K562 (cell line): Measurements from ENCODE around the gene LRRC8E. TPM values are rescaled to one million over a fixed set of nuclear protein-coding genes. Genes with fewer than 3 reads are reported as not detected.

Experiments
- BRF2 ChIP-seq: IDR thresholded peaks from 3 replicates; pipeline ENCODE4 v1.6.1; 2011; ENCODE audit warnings: borderline replicate concordance, mild to moderate bottlenecking; ENCODE audit not compliant: insufficient read length, insufficient read depth
- CBX5 ChIP-seq: IDR thresholded peaks from 2 replicates; pipeline ENCODE4 v1.6.1; 2014; ENCODE audit warnings: low read depth, borderline replicate concordance
- HOXB6 ChIP-seq: fragments of 250-450 bp; sonication (Bioruptor Pico); IDR thresholded peaks from 2 replicates; pipeline ENCODE4 v1.5.1; 2022; ENCODE audit warnings: mild to moderate bottlenecking, borderline replicate concordance
- NUFIP1 ChIP-seq: fragments of 450-650 bp; IDR thresholded peaks from 2 replicates; pipeline ENCODE4 v1.6.1; 2018; ENCODE audit not compliant: partially characterized antibody
- POLR2H ChIP-seq: IDR thresholded peaks from 2 replicates; pipeline ENCODE4 v1.6.1; 2016; ENCODE audit warnings: missing genetic modification characterization, low read depth, mild to moderate bottlenecking, control low read depth, missing compliant biosample characterization, moderate library complexity
- PTBP1 ChIP-seq: fragments of 200-400 bp; formaldehyde crosslinking; IDR thresholded peaks from 2 replicates; pipeline ENCODE4 v1.6.1; 2017; ENCODE audit warnings: low read depth, low read length
- SMAD4 ChIP-seq: fragments of 250-450 bp; sonication (Bioruptor Pico); conservative IDR thresholded peaks from 2 replicates; pipeline ENCODE4 v1.8.0; 2021; ENCODE audit warnings: inconsistent platforms, mild to moderate bottlenecking, moderate library complexity
- SMARCC2 ChIP-seq: fragments of 450-650 bp; IDR thresholded peaks from 2 replicates; pipeline ENCODE4 v1.6.1; 2017; ENCODE audit warnings: antibody characterized with exemption, moderate library complexity, mild to moderate bottlenecking, low read depth
- SOX6 ChIP-seq: fragments of 450-650 bp; IDR thresholded peaks from 2 replicates; pipeline ENCODE4 v1.6.1; 2014; ENCODE audit warnings: mild to moderate bottlenecking
- U2AF1 ChIP-seq: fragments of 200-400 bp; formaldehyde crosslinking; optimal IDR thresholded peaks from 2 replicates; pipeline ENCODE3; 2017; ENCODE audit warnings: mild to moderate bottlenecking, low read depth, low read length, moderate library complexity
- ZBTB33 ChIP-seq: sonication (generic); formaldehyde crosslinking; IDR thresholded peaks from 2 replicates; pipeline ENCODE4 v1.8.1; 2023; ENCODE audit warnings: mild to moderate bottlenecking, missing genetic modification reagents
- ZNF133 ChIP-seq: fragments of 250-450 bp; sonication (Bioruptor Pico); IDR thresholded peaks from 2 replicates; pipeline ENCODE4 v1.4.0; 2020; ENCODE audit warnings: mild to moderate bottlenecking
- ZNF174 ChIP-seq: fragments of 250-450 bp; sonication (Bioruptor Pico); IDR thresholded peaks from 2 replicates; pipeline ENCODE4 v1.4.0; 2020; ENCODE audit warnings: mild to moderate bottlenecking
- ZNF197 ChIP-seq: fragments of 200-800 bp; sonication (Bioruptor generic); IDR thresholded peaks from 2 replicates; pipeline ENCODE4 v1.6.1; 2016; ENCODE audit warnings: low read depth, missing genetic modification characterization, missing compliant biosample characterization
- ZNF395 ChIP-seq: fragments of 200-800 bp; sonication (Bioruptor generic); IDR thresholded peaks from 2 replicates; pipeline ENCODE4 v1.6.1; 2017; ENCODE audit warnings: missing genetic modification characterization, missing compliant biosample characterization
- ZNF511 ChIP-seq: sonication (generic); formaldehyde crosslinking; IDR thresholded peaks from 2 replicates; pipeline ENCODE4 v1.8.0; 2022; ENCODE audit warnings: mild to moderate bottlenecking, missing genetic modification reagents
- ZNF592 ChIP-seq: fragments of 450-650 bp; IDR thresholded peaks from 2 replicates; pipeline ENCODE4 v1.6.1; 2017; ENCODE audit warnings: antibody characterized with exemption, mild to moderate bottlenecking
- polyA plus RNA-seq, 8 experiments: library from polyadenylated mRNA; depleted of rRNA in 4 of 8; stranded (reverse) in 5 of 8; unstranded in 3 of 8; fragments of >200 nt; fragmentation: Nextera tagmentation in 2 of 8; fragmentation: Illumina TruSeq in 1 of 8; extraction: Ambion mirVana in 2 of 8; extraction: Trizol in 1 of 8; gene quantifications; 2 replicates each; pipeline versions ENCODE4 v1.2.1 to v1.2.3, GENCODE V29; 2011 to 2014; ENCODE audit warnings: inconsistent platforms in 1 of 8, missing spikeins in 1 of 8
- total RNA-seq, 7 experiments: library from RNA; depleted of rRNA in 6 of 7; stranded (reverse); fragments of >200 nt in 6 of 7; fragmentation: Illumina TruSeq in 2 of 7; extraction: Trizol in 2 of 7; gene quantifications; 2 replicates each; pipeline versions ENCODE4 v1.2.1 to v1.2.3, GENCODE V29; 2011 to 2021; ENCODE audit warnings: low replicate concordance in 1 of 7

The LRRC8E gene
- total and polyA plus RNA-seq, 9 of the 15 experiments (the other 6 are each of a cell fraction or from before 2014, with no cell fraction given) = 0.08 to 5.7 (median 3.5) TPM; not detected in 1

GRCh38 chr19:7919610-7920518 lies 31.6 kb downstream of the LRRC8E start, which contains the start of gene SNAPC2 (continued):
- no peak for TF ChIP-seq SMARCC2
- TF ChIP-seq HOXB6 = no peak
- TF ChIP-seq ZNF174 (CRISPR knock-in tag) = no peak
- TF ChIP-seq ZNF133 (CRISPR knock-in tag) = no peak
- TF ChIP-seq POLR2H (tag) = no peak
- no peak; the same call in 1 of the 2 replicates for TF ChIP-seq SMAD4 (CRISPR knock-in tag)
- no peak for TF ChIP-seq NUFIP1
- TF ChIP-seq ZBTB33 = peak; percentile 49; the same call in 1 of the 2 replicates
- no peak for TF ChIP-seq SOX6
- no peak for TF ChIP-seq ZNF197 (CRISPR knock-in tag)
- TF ChIP-seq ZNF592 = 0 out of 2 replicates have a peak, but pooled peaks have one; percentile 15
- no peak for TF ChIP-seq BRF2
- TF ChIP-seq U2AF1 = no peak
- TF ChIP-seq ZNF511 = no peak
- TF ChIP-seq CBX5 = no peak
- TF ChIP-seq ZNF395 (CRISPR knock-in tag) = no peak; the same call in 1 of the 2 replicates
- no peak for TF ChIP-seq PTBP1
